GM12878 (cell line): Measurements from ENCODE around the gene ACOX1. TPM values are rescaled to one million over a fixed set of nuclear protein-coding genes. Genes with fewer than 3 reads are reported as not detected.

ENCODE experiments used
- ATAC-seq: fragments of 200-7000 bp; cut with Tn5 transposase; 3 replicates; pipeline ENCODE4 v1.9.1; 2020; ENCODE audit warnings: mild to moderate bottlenecking, moderate library complexity
- BruUV-seq: library from RNA; stranded (reverse); fragments of 400-500 nt; replicated peaks from 2 replicates; lab custom pipeline; 2021; lab: Mats Ljungman, UMichigan
- CTCF ChIA-PET: fragments of 300-600 bp; sonication (Branson Sonifier 250); formaldehyde crosslinking; extraction: SDS; loops from one replicate; lab custom pipeline; 2021; ENCODE audit warnings: inconsistent platforms; lab: Yijun Ruan, JAX
- POLR2A ChIA-PET: fragments of 350-600 bp; formaldehyde crosslinking; extraction: SDS; loops from one replicate; lab custom pipeline; 2021; ENCODE audit warnings: inconsistent platforms; lab: Charles Lee
- RAD21 ChIA-PET: fragments of 300-600 bp; sonication (Branson Sonifier 250); formaldehyde crosslinking; loops from one replicate; lab custom pipeline; 2023; ENCODE audit warnings: antibody characterized with exemption; ENCODE audit not compliant: unreplicated experiment; lab: Charles Lee
- SMC1A ChIA-PET: fragments of 300-600 bp; sonication (Branson Sonifier 250); formaldehyde crosslinking; loops from one replicate; lab custom pipeline; 2023; ENCODE audit not compliant: unreplicated experiment, uncharacterized antibody; lab: Charles Lee
- DNase-seq: peaks from one replicate; pipeline ENCODE4 v3.0.0-alpha.2; 2011; ENCODE audit warnings: low read depth, low spot score
- FAIRE-seq: peaks from 3 replicates; lab custom pipeline; 2011; peaks lifted over from hg19 to GRCh38; lab: Jason Lieb, UNC
- H2AFZ ChIP-seq: 2 replicates; pipeline ENCODE4 v1.6.0; 2011; ENCODE audit warnings: low read depth, low read length, control low read depth; ENCODE audit not compliant: control insufficient read depth
- H3K27ac ChIP-seq: 2 replicates; pipeline ENCODE4 v1.5.1; 2011; ENCODE audit warnings: control low read depth; ENCODE audit not compliant: control insufficient read depth, insufficient read depth
- H3K27me3 ChIP-seq, 2 experiments: replicated peaks in 1 of 2; 2 replicates each; pipeline versions ENCODE4 v1.6.0 to v1.6.1; 2011; ENCODE audit warnings: low read length in 1 of 2; ENCODE audit not compliant: control insufficient read depth in 2 of 2, insufficient read depth in 2 of 2
- H3K36me3 ChIP-seq, 2 experiments: 2 replicates each; pipeline ENCODE4 v1.5.1; 2011; ENCODE audit warnings: low read length in 1 of 2; ENCODE audit not compliant: control insufficient read depth in 2 of 2, insufficient read depth in 2 of 2
- H3K4me1 ChIP-seq: 2 replicates; pipeline ENCODE4 v1.6.1; 2011; ENCODE audit warnings: mild to moderate bottlenecking, low read length, moderate library complexity, mixed read lengths; ENCODE audit not compliant: control insufficient read depth, insufficient read depth
- H3K4me2 ChIP-seq: 2 replicates; pipeline ENCODE4 v1.6.0; 2011; ENCODE audit warnings: control low read depth; ENCODE audit not compliant: control insufficient read depth, insufficient read depth
- H3K4me3 ChIP-seq: fragments of 200-600 bp; sonication (generic); 2 replicates; pipeline ENCODE4 v1.5.1; 2016
- H3K79me2 ChIP-seq: 2 replicates; pipeline ENCODE4 v1.6.0; 2011; ENCODE audit warnings: low read length; ENCODE audit not compliant: control insufficient read depth, insufficient read depth
- H3K9ac ChIP-seq: 2 replicates; pipeline ENCODE4 v1.8.0; 2011; ENCODE audit warnings: low read length, control low read depth, mixed read lengths; ENCODE audit not compliant: control insufficient read depth, insufficient read depth
- H3K9me3 ChIP-seq: replicated peaks from 3 replicates; pipeline ENCODE4 v1.5.1; 2011; ENCODE audit warnings: mild to moderate bottlenecking, low read length; ENCODE audit not compliant: control insufficient read depth, insufficient read depth
- H4K20me1 ChIP-seq: 2 replicates; pipeline ENCODE4 v1.6.0; 2011; ENCODE audit not compliant: control insufficient read depth, insufficient read depth
- KAT2A ChIP-seq: conservative IDR thresholded peaks from 2 replicates; pipeline ENCODE4 v1.6.1; 2011; ENCODE audit warnings: low read depth, low read length; ENCODE audit not compliant: control insufficient read depth
- ZNF687 ChIP-seq: fragments of 450-650 bp; IDR thresholded peaks from 2 replicates; pipeline ENCODE4 v1.6.1; 2017; ENCODE audit warnings: mild to moderate bottlenecking, moderate library complexity
- WGBS: methylation state at CpG from one replicate; pipeline ENCODE4 v1.1.6; 2016; ENCODE audit warnings: low lambda C conversion rate; ENCODE audit not compliant: insufficient replicate concordance, insufficient coverage; ENCODE audit errors: missing lambda C conversion rate; 5-methylcytosine and 5-hydroxymethylcytosine counted together
- in situ Hi-C: fragments of 300-500 bp; cut with MboI; formaldehyde crosslinking; loops from 9 replicates; pipeline ENCODE4 v1.14.3; 2018; ENCODE audit warnings: mixed read lengths
- intact Hi-C: fragments of 100-400 bp; cut with micrococcal nuclease; formaldehyde crosslinking; loops from one replicate; pipeline ENCODE4 v1.14.2; 2022; ENCODE audit not compliant: unreplicated experiment
- polyA plus RNA-seq, 11 experiments: library from polyadenylated mRNA; depleted of rRNA in 4 of 11; unstranded in 6 of 11; stranded (reverse) in 5 of 11; fragments of >200 nt; fragmentation: Nextera tagmentation in 4 of 11; fragmentation: Illumina TruSeq in 1 of 11; extraction: Ambion mirVana in 4 of 11; extraction: Trizol in 1 of 11; gene quantifications; 1 replicate in 1 of 11; 2 replicates in 10 of 11; pipeline versions ENCODE4 v1.2.1 to v1.2.3, GENCODE V29; 2011 to 2016; ENCODE audit warnings: inconsistent platforms in 2 of 11, missing spikeins in 2 of 11, low read depth in 1 of 11
- total RNA-seq, 4 experiments: library from RNA; depleted of rRNA in 3 of 4; stranded (reverse); fragments of >200 nt in 3 of 4; fragmentation: Illumina TruSeq in 1 of 4; extraction: Trizol in 1 of 4; gene quantifications; 2 replicates each; pipeline versions ENCODE4 v1.2.1 to v1.2.3, GENCODE V29; 2013 to 2021

Gene ACOX1
- total and polyA plus RNA-seq, 10 of the 15 experiments (the other 5 are each of a cell fraction or from before 2014, with no cell fraction given) = 6.5 to 26.2 (median 21.6) TPM

GRCh38 chr17:76013377-76013932, 34.5 kb upstream of the ACOX1 start:
- no peak for FAIRE-seq

More at GRCh38 chr17:76013377-76013932, 34.5 kb upstream of the ACOX1 start:
- BruUV-seq = no TSS peak
- no peak for TF ChIP-seq KAT2A
- TF ChIP-seq ZNF687 = no peak
- WGBS = 36% methylated on average over 15 of the region's 15 CpGs
- Histone ChIP-seq H3K4me3 (no peak overlapping the region), H3K36me3 (no peaks in the 10 kb centered on the region), H3K4me2 (no peak overlapping the region), H3K9ac (no peak overlapping the region), H2AFZ (no peak overlapping the region), H3K27ac (no peak overlapping the region), H3K4me1 (no peaks in the 10 kb centered on the region), H3K79me2 (no peaks in the 10 kb centered on the region), H4K20me1 (no peaks in the 10 kb centered on the region), H3K9me3 (no peaks in the 10 kb centered on the region), H3K27me3 (no peaks in the 10 kb centered on the region)
- ChIA-PET SMC1A (interaction anchor here (1.0 to 2.0 kb wide), 9 partner anchors 93 to 384 kb away, joined by 3 to 8 read pairs (median 4); partner anchors contain the start of gene MRPL38), POLR2A (no interaction called here), RAD21 (interaction anchor here (0.5 to 2.7 kb wide), 8 partner anchors 90 to 286 kb away, joined by 3 to 18 read pairs (median 4); no protein-coding TSS in a partner anchor), CTCF (interaction anchor here (0.7 to 6.1 kb wide), 37 partner anchors 13 to 384 kb away, joined by 3 to 70 read pairs (median 5); partner anchors contain the start of genes CDK3, EXOC7, MRPL38 and SRP68)
- intact Hi-C loops = no loop called here
- ATAC-seq = no peak
- in situ Hi-C loops = loop anchor here (5.0 kb wide), 1 partner anchor 279 kb away; no protein-coding TSS in a partner anchor
- no peak for DNase-seq
